Measurements from ENCODE around the gene POU3F3.

Gene POU3F3

GRCh38 chr2:104860451-104860790 lies 6.5 kb downstream of the POU3F3 start:
- Histone ChIP-seq H3K27ac (ENCODE audit: insufficient read depth, low read length, poor library complexity, severe bottlenecking) (no peak overlapping the region), H3K27me3 (replicated peaks; ENCODE audit: control insufficient read depth, insufficient read depth, low read length, poor library complexity, severe bottlenecking) (peaks cover 57% of the 10 kb centered on the region), H3K9me3 (ENCODE audit: control insufficient read depth, low read length) (no peaks in the 10 kb centered on the region), H3K36me3 (ENCODE audit: control insufficient read depth, insufficient read depth, low read length) (no peaks in the 10 kb centered on the region), H3K4me3 (ENCODE audit: insufficient read depth, low read depth, low read length, poor library complexity, severe bottlenecking) (no peak overlapping the region), H3K4me1 (ENCODE audit: control insufficient read depth, insufficient read depth, low read length, poor library complexity, severe bottlenecking) (peaks cover 6% of the 10 kb centered on the region)
- no peak for DNase-seq

- Histone ChIP-seq H3K4me1 (ENCODE audit: control insufficient read depth, insufficient read depth, low read length, poor library complexity, severe bottlenecking) (peaks cover 6% of the 10 kb centered on the region), H3K36me3 (ENCODE audit: control insufficient read depth, insufficient read depth, low read length) (no peaks in the 10 kb centered on the region), H3K27me3 (replicated peaks; ENCODE audit: control insufficient read depth, insufficient read depth, low read length, poor library complexity, severe bottlenecking) (peaks cover 56% of the 10 kb centered on the region), H3K4me3 (ENCODE audit: insufficient read depth, low read depth, low read length, poor library complexity, severe bottlenecking) (no peak overlapping the region), H3K9me3 (ENCODE audit: control insufficient read depth, low read length) (no peaks in the 10 kb centered on the region), H3K27ac (ENCODE audit: insufficient read depth, low read length, poor library complexity, severe bottlenecking) (no peak overlapping the region)
- no peak for DNase-seq
Observed at GRCh38 chr2:104861351-104862057, 7.6 kb downstream of the POU3F3 start.

- DNase-seq, result no peak
- H3K9me3 ChIP-seq (ENCODE audit: control insufficient read depth, low read length), result no peaks in the 10 kb centered on the region
- no peak overlapping the region for H3K27ac ChIP-seq (ENCODE audit: insufficient read depth, low read length, poor library complexity, severe bottlenecking)
- H3K4me3 ChIP-seq (ENCODE audit: insufficient read depth, low read depth, low read length, poor library complexity, severe bottlenecking), result no peak overlapping the region
- no peaks in the 10 kb centered on the region for H3K36me3 ChIP-seq (ENCODE audit: control insufficient read depth, insufficient read depth, low read length)
- H3K4me1 ChIP-seq (ENCODE audit: control insufficient read depth, insufficient read depth, low read length, poor library complexity, severe bottlenecking), result peaks cover 2% of the 10 kb centered on the region
- H3K27me3 ChIP-seq (replicated peaks; ENCODE audit: control insufficient read depth, insufficient read depth, low read length, poor library complexity, severe bottlenecking), result peaks cover 54% of the 10 kb centered on the region
Observed at GRCh38 chr2:104862058-104862941, 8.4 kb downstream of the POU3F3 start.

GRCh38 chr2:104863146-104863467 lies 9.2 kb downstream of the POU3F3 start:
- H3K27me3 ChIP-seq (replicated peaks; ENCODE audit: control insufficient read depth, insufficient read depth, low read length, poor library complexity, severe bottlenecking), result peaks cover 61% of the 10 kb centered on the region
- H3K4me3 ChIP-seq (ENCODE audit: insufficient read depth, low read depth, low read length, poor library complexity, severe bottlenecking), result no peak overlapping the region
- no peaks in the 10 kb centered on the region for H3K4me1 ChIP-seq (ENCODE audit: control insufficient read depth, insufficient read depth, low read length, poor library complexity, severe bottlenecking)
- H3K36me3 ChIP-seq (ENCODE audit: control insufficient read depth, insufficient read depth, low read length), result no peaks in the 10 kb centered on the region
- no peaks in the 10 kb centered on the region for H3K9me3 ChIP-seq (ENCODE audit: control insufficient read depth, low read length)
- DNase-seq, result no peak
- H3K27ac ChIP-seq (ENCODE audit: insufficient read depth, low read length, poor library complexity, severe bottlenecking), result no peak overlapping the region

GRCh38 chr2:104863468-104864279 lies 9.8 kb downstream of the POU3F3 start:
- peaks cover 55% of the 10 kb centered on the region for H3K27me3 ChIP-seq (replicated peaks; ENCODE audit: control insufficient read depth, insufficient read depth, low read length, poor library complexity, severe bottlenecking)
- H3K9me3 ChIP-seq (ENCODE audit: control insufficient read depth, low read length), result no peaks in the 10 kb centered on the region
- no peak for DNase-seq
- no peaks in the 10 kb centered on the region for H3K4me1 ChIP-seq (ENCODE audit: control insufficient read depth, insufficient read depth, low read length, poor library complexity, severe bottlenecking)
- H3K36me3 ChIP-seq (ENCODE audit: control insufficient read depth, insufficient read depth, low read length), result no peaks in the 10 kb centered on the region
- no peak overlapping the region for H3K4me3 ChIP-seq (ENCODE audit: insufficient read depth, low read depth, low read length, poor library complexity, severe bottlenecking)
- H3K27ac ChIP-seq (ENCODE audit: insufficient read depth, low read length, poor library complexity, severe bottlenecking), result no peak overlapping the region

GRCh38 chr2:104864280-104865095 lies 10.6 kb downstream of the POU3F3 start:
- H3K36me3 ChIP-seq (ENCODE audit: control insufficient read depth, insufficient read depth, low read length), result no peaks in the 10 kb centered on the region
- no peaks in the 10 kb centered on the region for H3K9me3 ChIP-seq (ENCODE audit: control insufficient read depth, low read length)
- DNase-seq, result no peak
- no peak overlapping the region for H3K4me3 ChIP-seq (ENCODE audit: insufficient read depth, low read depth, low read length, poor library complexity, severe bottlenecking)
- H3K27me3 ChIP-seq (replicated peaks; ENCODE audit: control insufficient read depth, insufficient read depth, low read length, poor library complexity, severe bottlenecking), result peaks cover 53% of the 10 kb centered on the region
- H3K27ac ChIP-seq (ENCODE audit: insufficient read depth, low read length, poor library complexity, severe bottlenecking), result no peak overlapping the region
- H3K4me1 ChIP-seq (ENCODE audit: control insufficient read depth, insufficient read depth, low read length, poor library complexity, severe bottlenecking), result no peaks in the 10 kb centered on the region

- no peak for DNase-seq
- Histone ChIP-seq H3K36me3 (ENCODE audit: control insufficient read depth, insufficient read depth, low read length) (no peaks in the 10 kb centered on the region), H3K27ac (ENCODE audit: insufficient read depth, low read length, poor library complexity, severe bottlenecking) (no peak overlapping the region), H3K4me1 (ENCODE audit: control insufficient read depth, insufficient read depth, low read length, poor library complexity, severe bottlenecking) (no peaks in the 10 kb centered on the region), H3K4me3 (ENCODE audit: insufficient read depth, low read depth, low read length, poor library complexity, severe bottlenecking) (no peak overlapping the region), H3K27me3 (replicated peaks; ENCODE audit: control insufficient read depth, insufficient read depth, low read length, poor library complexity, severe bottlenecking) (peaks cover 56% of the 10 kb centered on the region), H3K9me3 (ENCODE audit: control insufficient read depth, low read length) (no peaks in the 10 kb centered on the region)
Observed at GRCh38 chr2:104865096-104865470, 11.2 kb downstream of the POU3F3 start.

- no peaks in the 10 kb centered on the region for H3K36me3 ChIP-seq (ENCODE audit: control insufficient read depth, insufficient read depth, low read length)
- H3K27ac ChIP-seq (ENCODE audit: insufficient read depth, low read length, poor library complexity, severe bottlenecking), result no peak overlapping the region
- peaks cover 56% of the 10 kb centered on the region for H3K27me3 ChIP-seq (replicated peaks; ENCODE audit: control insufficient read depth, insufficient read depth, low read length, poor library complexity, severe bottlenecking)
- no peaks in the 10 kb centered on the region for H3K4me1 ChIP-seq (ENCODE audit: control insufficient read depth, insufficient read depth, low read length, poor library complexity, severe bottlenecking)
- H3K9me3 ChIP-seq (ENCODE audit: control insufficient read depth, low read length), result no peaks in the 10 kb centered on the region
- no peak overlapping the region for H3K4me3 ChIP-seq (ENCODE audit: insufficient read depth, low read depth, low read length, poor library complexity, severe bottlenecking)
- no peak for DNase-seq
Observed at GRCh38 chr2:104866122-104866864, 12.4 kb downstream of the POU3F3 start.
